ENCODE results near the gene SLC6A9. TPM values are rescaled to one million over a fixed set of nuclear protein-coding genes. Genes with fewer than 3 reads are reported as not detected.

Gene SLC6A9
- total and polyA plus RNA-seq, 2 of the 8 experiments (the other 6 are each of a cell fraction or from before 2014, with no cell fraction given): 20.2 to 24.2 TPM

DNA sequence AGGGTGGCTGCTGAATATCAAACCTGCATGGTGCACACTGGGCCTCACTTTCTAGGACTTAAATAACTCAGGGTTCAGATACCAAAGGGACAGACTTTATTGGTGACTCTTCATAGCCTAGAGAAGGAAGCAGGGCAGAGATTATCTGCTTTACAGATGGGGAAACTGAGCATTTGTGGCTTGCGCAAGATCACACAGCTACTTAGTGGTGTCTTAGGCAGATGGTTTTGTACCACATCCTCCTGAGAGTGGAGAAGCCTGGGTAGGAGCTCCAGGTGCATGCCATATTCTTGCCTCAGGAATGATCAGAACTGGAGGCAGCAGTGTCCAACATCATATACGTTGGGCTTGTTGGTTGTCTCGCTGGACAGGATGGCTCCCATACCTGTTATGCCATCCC, 68.3 kb downstream of the SLC6A9 start:
- Histone ChIP-seq H3K4me3 (ENCODE audit: extremely low read depth in 1 of 4, insufficient read depth in 2 of 4, low read depth in 3 of 4, low read length in 4 of 4) (no peak overlapping the region), H4K5ac (ENCODE audit: insufficient read length, low read depth, low read length) (no peak overlapping the region), H3K4me2 (ENCODE audit: insufficient read depth in 1 of 2, low read depth in 2 of 2, low read length in 2 of 2) (no peak overlapping the region), H3K9me3 (ENCODE audit: insufficient read depth in 2 of 2, low read depth in 1 of 2, low read length in 1 of 2) (no peaks in the 10 kb centered on the region), H4K91ac (replicated peaks; ENCODE audit: insufficient read length, low read length) (no peak overlapping the region), H3K27ac (ENCODE audit: low read depth, low read length) (no peak overlapping the region), H2BK120ac (replicated peaks; ENCODE audit: low read depth, low read length) (no peak overlapping the region), H3K23ac (ENCODE audit: insufficient read length) (no peak overlapping the region), H4K20me1 (replicated peaks in 1 of 2; ENCODE audit: control insufficient read depth in 1 of 2, insufficient read depth in 2 of 2, low read length in 2 of 2) (peaks cover 0 to 3% of the 10 kb centered on the region in 2 experiments), H3K36me3 (ENCODE audit: control insufficient read depth in 2 of 4, insufficient read depth in 4 of 4, low read length in 3 of 4) (peaks cover 0 to 4% (median 2%) of the 10 kb centered on the region in 4 experiments; a peak in 1 of 8 replicates), H2AK5ac (ENCODE audit: low read depth, low read length) (no peak overlapping the region), H3K23me2 (ENCODE audit: low read depth, low read length) (peaks cover 6% of the 10 kb centered on the region; the same call in 1 of the 2 replicates), H3K9ac (replicated peaks in 1 of 4; ENCODE audit: extremely low read depth in 1 of 4, low read depth in 3 of 4, low read length in 3 of 4) (no peak overlapping the region), H2BK12ac (ENCODE audit: low read depth, low read length) (no peak overlapping the region), H3K18ac (ENCODE audit: extremely low read depth, low read length) (no peak overlapping the region), H3K79me2 (ENCODE audit: control insufficient read depth in 1 of 2, insufficient read depth in 2 of 2, low read length in 2 of 2) (no peaks in the 10 kb centered on the region), H3K56ac (replicated peaks; ENCODE audit: insufficient read length, low read depth, low read length) (no peak overlapping the region), H2BK20ac (ENCODE audit: low read length) (no peak overlapping the region), H3K4me1 (replicated peaks in 1 of 4; ENCODE audit: control insufficient read depth in 3 of 4, insufficient read depth in 4 of 4, low read length in 3 of 4) (no peaks in the 10 kb centered on the region), H3K14ac (ENCODE audit: insufficient read length) (no peak overlapping the region), H3K79me1 (ENCODE audit: low read depth, low read length) (no peaks in the 10 kb centered on the region), H2AFZ (ENCODE audit: low read length) (no peak overlapping the region), H3K27me3 (replicated peaks in 1 of 4; ENCODE audit: control insufficient read depth in 3 of 4, extremely low read depth in 1 of 4, insufficient read depth in 3 of 4, low read length in 3 of 4) (no peaks in the 10 kb centered on the region), H2BK15ac (ENCODE audit: low read length) (no peak overlapping the region), H3K4ac (replicated peaks; ENCODE audit: insufficient read length, low read depth, low read length) (no peak overlapping the region), H2BK5ac (ENCODE audit: low read depth, low read length) (no peak overlapping the region), H4K8ac (ENCODE audit: extremely low read depth, insufficient read depth, low read length) (no peak overlapping the region)
- DNase-seq (ENCODE audit: low read depth in 1 of 2, low spot score in 2 of 2) (no peak), FAIRE-seq (no peak)
- POLR2A ChIA-PET (ENCODE audit: partially characterized antibody): interaction anchor here (1.0 to 1.8 kb wide), 4 partner anchors 8 to 14 kb away, joined by 3 to 5 read pairs (median 3); no protein-coding TSS in a partner anchor
- CTCF ChIA-PET (ENCODE audit: partially characterized antibody): interaction anchor here (1.4 kb wide), 2 partner anchors 10 to 29 kb away, joined by 3 to 4 read pairs; no protein-coding TSS in a partner anchor
- 92% methylated on average over 3 of the region's 3 CpGs; no CpG with 5 or more reads in 1 of the 2 experiments for WGBS, 2 experiments (ENCODE audit: extremely low coverage in 1 of 2, insufficient coverage in 1 of 2, insufficient read length in 1 of 2, insufficient replicate concordance in 2 of 2, low coverage in 1 of 2, low lambda C conversion rate in 2 of 2, missing lambda C conversion rate in 1 of 2)
- no peak for TF ChIP-seq RFX5 (IDR thresholded peaks at IDR 0.05; ENCODE audit: borderline replicate concordance, low read depth, low read length)
- TF ChIP-seq GABPA (IDR thresholded peaks at IDR 0.05; ENCODE audit: borderline replicate concordance, insufficient read depth, low read length): no peak
- no peak for TF ChIP-seq SIN3A (conservative IDR thresholded peaks at IDR 0.05 in 1 of 2, IDR thresholded peaks at IDR 0.05 in 1 of 2; ENCODE audit: low read depth in 1 of 2, low read length in 2 of 2)
- no peak for TF ChIP-seq BCL11A (IDR thresholded peaks at IDR 0.05; ENCODE audit: low read depth in 2 of 2, low read length in 2 of 2)
- TF ChIP-seq KDM5A (IDR thresholded peaks at IDR 0.05; ENCODE audit: low read length): no peak
- TF ChIP-seq, protein P1, sequence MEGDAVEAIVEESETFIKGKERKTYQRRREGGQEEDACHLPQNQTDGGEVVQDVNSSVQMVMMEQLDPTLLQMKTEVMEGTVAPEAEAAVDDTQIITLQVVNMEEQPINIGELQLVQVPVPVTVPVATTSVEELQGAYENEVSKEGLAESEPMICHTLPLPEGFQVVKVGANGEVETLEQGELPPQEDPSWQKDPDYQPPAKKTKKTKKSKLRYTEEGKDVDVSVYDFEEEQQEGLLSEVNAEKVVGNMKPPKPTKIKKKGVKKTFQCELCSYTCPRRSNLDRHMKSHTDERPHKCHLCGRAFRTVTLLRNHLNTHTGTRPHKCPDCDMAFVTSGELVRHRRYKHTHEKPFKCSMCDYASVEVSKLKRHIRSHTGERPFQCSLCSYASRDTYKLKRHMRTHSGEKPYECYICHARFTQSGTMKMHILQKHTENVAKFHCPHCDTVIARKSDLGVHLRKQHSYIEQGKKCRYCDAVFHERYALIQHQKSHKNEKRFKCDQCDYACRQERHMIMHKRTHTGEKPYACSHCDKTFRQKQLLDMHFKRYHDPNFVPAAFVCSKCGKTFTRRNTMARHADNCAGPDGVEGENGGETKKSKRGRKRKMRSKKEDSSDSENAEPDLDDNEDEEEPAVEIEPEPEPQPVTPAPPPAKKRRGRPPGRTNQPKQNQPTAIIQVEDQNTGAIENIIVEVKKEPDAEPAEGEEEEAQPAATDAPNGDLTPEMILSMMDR (IDR thresholded peaks at IDR 0.05; ENCODE audit: control extremely low read depth in 1 of 3, insufficient read depth in 1 of 3, low read depth in 1 of 3, low read length in 3 of 3): no peak
- no peak for TF ChIP-seq ASH2L (IDR thresholded peaks at IDR 0.05; ENCODE audit: low read length)
- no peak for TF ChIP-seq BRCA1 (IDR thresholded peaks at IDR 0.05; ENCODE audit: low read depth, low read length)
- TF ChIP-seq HDAC2 (IDR thresholded peaks at IDR 0.05; ENCODE audit: borderline replicate concordance in 1 of 2, low read depth in 2 of 2, low read length in 2 of 2): no peak
- no peak for TF ChIP-seq RXRA (IDR thresholded peaks at IDR 0.05; ENCODE audit: insufficient read depth, low read depth, low read length)
- no peak for TF ChIP-seq PHF8 (conservative IDR thresholded peaks at IDR 0.05; ENCODE audit: low read depth, low read length)

All from H1 (cell line).